ENCODE data around the gene ARG1. TPM values are rescaled to one million over a fixed set of nuclear protein-coding genes. Genes with fewer than 3 reads are reported as not detected.

ARG1 gene
- total RNA-seq, 1 donor from 2014 or later: 4.0 TPM

DNA sequence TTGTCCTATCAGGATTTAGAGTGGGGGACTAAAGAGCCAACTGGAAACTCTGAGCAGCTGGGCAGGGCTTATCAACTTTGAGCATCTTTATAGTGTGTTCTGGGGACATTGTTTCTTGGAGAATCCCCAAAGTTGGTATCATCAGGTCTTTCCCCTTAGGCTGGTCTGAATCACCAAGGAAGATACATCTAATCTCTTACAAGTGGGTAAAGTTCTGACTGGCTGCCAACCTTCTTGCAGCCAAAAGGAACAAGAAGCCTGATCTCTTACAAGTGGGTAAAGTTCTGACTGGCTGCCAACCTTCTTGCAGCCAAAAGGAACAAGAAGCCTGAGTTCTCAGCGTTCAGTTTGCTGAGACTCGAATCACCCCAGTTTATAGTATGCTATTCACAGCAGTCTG, 56.6 kb downstream of the ARG1 start:
- TF ChIP-seq, protein P1, sequence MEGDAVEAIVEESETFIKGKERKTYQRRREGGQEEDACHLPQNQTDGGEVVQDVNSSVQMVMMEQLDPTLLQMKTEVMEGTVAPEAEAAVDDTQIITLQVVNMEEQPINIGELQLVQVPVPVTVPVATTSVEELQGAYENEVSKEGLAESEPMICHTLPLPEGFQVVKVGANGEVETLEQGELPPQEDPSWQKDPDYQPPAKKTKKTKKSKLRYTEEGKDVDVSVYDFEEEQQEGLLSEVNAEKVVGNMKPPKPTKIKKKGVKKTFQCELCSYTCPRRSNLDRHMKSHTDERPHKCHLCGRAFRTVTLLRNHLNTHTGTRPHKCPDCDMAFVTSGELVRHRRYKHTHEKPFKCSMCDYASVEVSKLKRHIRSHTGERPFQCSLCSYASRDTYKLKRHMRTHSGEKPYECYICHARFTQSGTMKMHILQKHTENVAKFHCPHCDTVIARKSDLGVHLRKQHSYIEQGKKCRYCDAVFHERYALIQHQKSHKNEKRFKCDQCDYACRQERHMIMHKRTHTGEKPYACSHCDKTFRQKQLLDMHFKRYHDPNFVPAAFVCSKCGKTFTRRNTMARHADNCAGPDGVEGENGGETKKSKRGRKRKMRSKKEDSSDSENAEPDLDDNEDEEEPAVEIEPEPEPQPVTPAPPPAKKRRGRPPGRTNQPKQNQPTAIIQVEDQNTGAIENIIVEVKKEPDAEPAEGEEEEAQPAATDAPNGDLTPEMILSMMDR (IDR thresholded peaks at IDR 0.05): no peak
- Histone ChIP-seq H3K36me3 (peaks cover 16% of the 10 kb centered on the region), H3K27me3 (ENCODE audit: low read depth) (no peaks in the 10 kb centered on the region), H3K4me3 (no peak overlapping the region), H3K4me1 (peaks cover 23% of the 10 kb centered on the region), H3K9me3 (no peaks in the 10 kb centered on the region), H3K27ac (peak overlapping the region; percentile 34)
- ATAC-seq (no peak), DNase-seq (no peak)
- intact Hi-C loops (cut with DNase I): no loop called here

DNA sequence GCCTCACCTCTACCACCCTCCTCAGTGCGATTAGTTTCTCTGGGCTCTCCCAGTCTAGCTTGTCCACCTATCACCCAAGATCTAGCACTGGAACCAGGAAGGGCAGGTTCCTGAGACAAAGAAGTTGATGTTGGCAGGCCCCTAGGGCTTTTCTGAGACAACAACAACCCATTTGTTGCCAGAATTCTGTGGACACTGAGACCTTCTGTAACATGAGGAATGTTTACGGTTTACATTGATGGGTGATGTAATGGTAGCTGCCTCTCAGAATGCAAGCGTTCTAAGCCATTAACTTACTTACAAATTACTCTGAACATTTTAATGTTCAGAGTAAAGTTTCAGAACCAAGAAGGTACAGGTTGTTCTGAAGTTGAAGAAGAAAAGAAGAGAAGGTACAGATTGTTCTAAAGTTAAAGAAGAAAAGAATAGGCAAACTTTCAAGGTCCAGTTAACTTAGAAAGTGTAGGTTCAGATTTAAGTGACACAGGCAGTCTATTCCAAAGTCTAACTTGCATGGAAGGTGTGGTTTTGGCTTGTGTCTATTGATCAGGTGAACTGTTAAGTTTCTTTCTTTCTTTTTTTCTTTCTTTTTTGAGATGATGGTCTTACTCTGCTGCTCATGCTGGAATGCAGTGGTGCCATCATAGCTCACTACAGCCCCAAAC, 58.7 kb downstream of the ARG1 start:
- H3K9me3 ChIP-seq: no peaks in the 10 kb centered on the region
- peaks cover under 1% of the 10 kb centered on the region for H3K36me3 ChIP-seq
- DNase-seq (no peak), ATAC-seq (no peak)
- no peak overlapping the region for H3K4me3 ChIP-seq
- no peaks in the 10 kb centered on the region for H3K27me3 ChIP-seq (ENCODE audit: low read depth)
- peaks cover 14% of the 10 kb centered on the region for H3K4me1 ChIP-seq
- H3K27ac ChIP-seq: no peak overlapping the region
- intact Hi-C loops (cut with DNase I): no loop called here
- TF ChIP-seq, protein P1 (IDR thresholded peaks at IDR 0.05): no peak

Other genes with a start within 250 kb of the ARG1 start
- 28.9 TPM for gene MED23, start 55.0 kb downstream of the ARG1 start, total RNA-seq
- gene ENPP3, start 64.1 kb downstream of the ARG1 start, total RNA-seq: 1.7 TPM
- not detected for gene OR2A4, start 128.2 kb downstream of the ARG1 start, total RNA-seq
- gene CTAGE9, start 137.8 kb downstream of the ARG1 start, total RNA-seq: not detected
- gene ENPP1, start 234.8 kb downstream of the ARG1 start, total RNA-seq: 3.3 TPM

All from lower lobe of right lung (tissue), 2 donors.